CD4-positive, alpha-beta T cell (primary cell): Measurements from ENCODE around the gene GRID2. TPM values are rescaled to one million over a fixed set of nuclear protein-coding genes. Genes with fewer than 3 reads are reported as not detected.

ENCODE experiments used
- ATAC-seq: fragments of 200-7000 bp; cut with Tn5 transposase; one replicate; pipeline ENCODE4 v1.10.0; 2022; ENCODE audit warnings: mild to moderate bottlenecking; ENCODE audit not compliant: poor library complexity
- CTCF ChIA-PET: fragments of 350-600 bp; sonication (Branson Sonifier 250); formaldehyde crosslinking; loops from one replicate; lab custom pipeline; 2021; ENCODE audit warnings: antibody characterized with exemption, inconsistent platforms; lab: Charles Lee
- POLR2A ChIA-PET: fragments of 350-600 bp; sonication (Branson Sonifier 250); formaldehyde crosslinking; loops from one replicate; lab custom pipeline; 2021; ENCODE audit warnings: antibody characterized with exemption, inconsistent platforms; lab: Charles Lee
- DNase-seq, 14 experiments: peaks; one replicate each; pipeline ENCODE4 v3.0.0-alpha.2; 2013 to 2020; ENCODE audit warnings: mixed read lengths in 2 of 14
- H3K27ac ChIP-seq, 2 donors: one replicate each; pipeline versions ENCODE4 v1.5.1 to v1.7.0; 2013; ENCODE audit warnings: low read length in 2 of 2, low read depth in 1 of 2, mild to moderate bottlenecking in 1 of 2
- H3K27me3 ChIP-seq, 2 experiments: 1 replicate in 1 of 2; 2 replicates in 1 of 2; pipeline versions ENCODE4 v1.6.1 to v1.7.0; 2013; ENCODE audit warnings: low read length in 2 of 2, control low read depth in 1 of 2, mild to moderate bottlenecking in 1 of 2, moderate library complexity in 1 of 2; ENCODE audit not compliant: insufficient read depth in 2 of 2, control insufficient read depth in 1 of 2
- H3K36me3 ChIP-seq: one replicate; pipeline ENCODE4 v1.6.1; 2013; ENCODE audit warnings: low read length, control low read depth; ENCODE audit not compliant: insufficient read depth
- H3K4me1 ChIP-seq: one replicate; pipeline ENCODE4 v1.6.1; 2013; ENCODE audit warnings: low read length, control low read depth; ENCODE audit not compliant: insufficient read depth
- H3K4me3 ChIP-seq: one replicate; pipeline ENCODE4 v1.5.1; 2013; ENCODE audit warnings: mild to moderate bottlenecking, low read length, moderate library complexity
- H3K9me3 ChIP-seq, 2 experiments: 1 replicate in 1 of 2; 2 replicates in 1 of 2; pipeline versions ENCODE4 v1.6.1 to v1.7.0; 2013; ENCODE audit warnings: low read length in 2 of 2, mild to moderate bottlenecking in 2 of 2, control low read depth in 1 of 2, moderate library complexity in 1 of 2; ENCODE audit not compliant: control insufficient read depth in 1 of 2, insufficient read depth in 1 of 2
- H3K27ac Mint-ChIP-seq: one replicate; pipeline ENCODE4 v1.8.0; 2020; ENCODE audit warnings: mixed read lengths
- H3K27me3 Mint-ChIP-seq: one replicate; pipeline ENCODE4 v1.8.0; 2021; ENCODE audit warnings: mixed read lengths
- H3K36me3 Mint-ChIP-seq: one replicate; pipeline ENCODE4 v1.8.0; 2021; ENCODE audit warnings: low read depth, mixed read lengths
- H3K4me1 Mint-ChIP-seq: one replicate; pipeline ENCODE4 v1.8.0; 2021; ENCODE audit warnings: low read depth, mixed read lengths
- H3K4me3 Mint-ChIP-seq: one replicate; pipeline ENCODE4 v1.8.0; 2020; ENCODE audit warnings: mild to moderate bottlenecking, mixed read lengths
- H3K9me3 Mint-ChIP-seq: one replicate; pipeline ENCODE4 v1.8.0; 2020; ENCODE audit warnings: mixed read lengths
- intact Hi-C, 2 experiments: fragments of 100-400 bp; cut with DNase I in 1 of 2; cut with micrococcal nuclease in 1 of 2; formaldehyde crosslinking; loops; one replicate each; pipeline versions ENCODE4 v1.15.1 to v1.9.0; 2023 to 2025; cut with DNase I, micrococcal nuclease
- total RNA-seq, 174 experiments: library from RNA in 2 of 174; stranded (reverse) in 2 of 174; gene quantifications; one replicate each; pipeline ENCODE4 v1.2.3 and lab custom pipeline; 2021 to 2026
- TF ChIP-seq, protein P1 (sequence below): fragments of 200-600 bp; IDR thresholded peaks from one replicate; pipeline ENCODE4 v1.8.0; 2022; ENCODE audit warnings: antibody characterized with exemption, mild to moderate bottlenecking

Gene GRID2
- total RNA-seq, 2 experiments from 2014 or later = not detected

DNA sequence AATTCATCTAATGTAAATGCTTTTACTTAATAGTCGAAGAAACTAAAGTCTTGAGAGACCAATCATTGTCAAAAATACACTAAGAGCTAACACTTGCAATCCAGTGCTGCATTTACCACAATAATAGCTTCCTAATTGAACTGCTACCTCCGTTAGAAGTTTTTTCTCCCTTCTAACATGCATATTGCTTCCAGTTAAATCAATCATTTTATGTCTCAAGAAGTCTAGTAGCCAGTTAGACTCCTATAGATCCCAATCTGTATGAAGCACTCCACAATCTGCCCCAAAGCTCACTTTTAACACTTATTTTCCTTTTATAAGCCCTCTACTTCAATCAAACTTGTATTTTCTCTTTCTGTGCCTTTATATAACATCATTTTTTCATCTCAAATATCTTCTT is 41.4 kb upstream of the GRID2 start:
- TF ChIP-seq, protein P1, sequence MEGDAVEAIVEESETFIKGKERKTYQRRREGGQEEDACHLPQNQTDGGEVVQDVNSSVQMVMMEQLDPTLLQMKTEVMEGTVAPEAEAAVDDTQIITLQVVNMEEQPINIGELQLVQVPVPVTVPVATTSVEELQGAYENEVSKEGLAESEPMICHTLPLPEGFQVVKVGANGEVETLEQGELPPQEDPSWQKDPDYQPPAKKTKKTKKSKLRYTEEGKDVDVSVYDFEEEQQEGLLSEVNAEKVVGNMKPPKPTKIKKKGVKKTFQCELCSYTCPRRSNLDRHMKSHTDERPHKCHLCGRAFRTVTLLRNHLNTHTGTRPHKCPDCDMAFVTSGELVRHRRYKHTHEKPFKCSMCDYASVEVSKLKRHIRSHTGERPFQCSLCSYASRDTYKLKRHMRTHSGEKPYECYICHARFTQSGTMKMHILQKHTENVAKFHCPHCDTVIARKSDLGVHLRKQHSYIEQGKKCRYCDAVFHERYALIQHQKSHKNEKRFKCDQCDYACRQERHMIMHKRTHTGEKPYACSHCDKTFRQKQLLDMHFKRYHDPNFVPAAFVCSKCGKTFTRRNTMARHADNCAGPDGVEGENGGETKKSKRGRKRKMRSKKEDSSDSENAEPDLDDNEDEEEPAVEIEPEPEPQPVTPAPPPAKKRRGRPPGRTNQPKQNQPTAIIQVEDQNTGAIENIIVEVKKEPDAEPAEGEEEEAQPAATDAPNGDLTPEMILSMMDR = no peak
- intact Hi-C loops = no loop called here
- H3K4me3 Mint-ChIP-seq = no peak overlapping the region
- H3K27me3 Mint-ChIP-seq = no peaks in the 10 kb centered on the region
- ChIA-PET POLR2A (no interaction called here), CTCF (no interaction called here)
- H3K4me3 ChIP-seq = no peak overlapping the region
- no peaks in the 10 kb centered on the region for H3K27me3 ChIP-seq
- peaks cover 6% of the 10 kb centered on the region for H3K9me3 Mint-ChIP-seq
- no peaks in the 10 kb centered on the region for H3K36me3 Mint-ChIP-seq
- DNase-seq (no peak), ATAC-seq (no peak)
- no peak overlapping the region for H3K27ac Mint-ChIP-seq
- H3K9me3 ChIP-seq = no peaks in the 10 kb centered on the region
- no peaks in the 10 kb centered on the region for H3K36me3 ChIP-seq
- no peaks in the 10 kb centered on the region for H3K4me1 ChIP-seq
- no peak overlapping the region for H3K27ac ChIP-seq
- no peaks in the 10 kb centered on the region for H3K4me1 Mint-ChIP-seq

DNA sequence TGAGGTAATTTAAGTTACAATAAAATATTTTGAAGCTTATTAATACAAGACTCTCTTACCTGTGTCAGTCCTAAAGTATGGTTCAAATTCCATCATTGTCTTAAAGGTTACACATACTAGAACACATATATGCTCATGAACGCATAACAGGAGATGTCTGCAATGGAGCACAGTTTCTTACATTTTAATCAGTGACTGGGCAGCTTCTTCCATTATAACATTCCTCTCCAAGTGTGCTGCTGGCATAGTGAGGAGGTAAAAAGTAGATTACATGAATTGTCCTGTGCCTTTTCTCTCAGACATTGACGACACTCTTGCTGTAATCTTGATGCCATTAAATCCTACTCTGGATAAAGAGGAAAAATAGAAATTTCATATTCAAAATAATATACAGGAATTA is 40.8 kb upstream of the GRID2 start:
- H3K9me3 ChIP-seq = no peaks in the 10 kb centered on the region
- H3K4me3 ChIP-seq = no peak overlapping the region
- TF ChIP-seq, protein P1 = no peak
- no peak overlapping the region for H3K27ac ChIP-seq
- no peaks in the 10 kb centered on the region for H3K4me1 ChIP-seq
- POLR2A ChIA-PET = no interaction called here
- Mint-ChIP-seq H3K9me3 (peaks cover 3% of the 10 kb centered on the region), H3K36me3 (no peaks in the 10 kb centered on the region), H3K27me3 (no peaks in the 10 kb centered on the region), H3K4me3 (no peak overlapping the region), H3K27ac (no peak overlapping the region), H3K4me1 (no peaks in the 10 kb centered on the region)
- ATAC-seq (no peak), DNase-seq (no peak)
- CTCF ChIA-PET = no interaction called here
- H3K27me3 ChIP-seq = no peaks in the 10 kb centered on the region
- intact Hi-C loops = no loop called here
- no peaks in the 10 kb centered on the region for H3K36me3 ChIP-seq

DNA sequence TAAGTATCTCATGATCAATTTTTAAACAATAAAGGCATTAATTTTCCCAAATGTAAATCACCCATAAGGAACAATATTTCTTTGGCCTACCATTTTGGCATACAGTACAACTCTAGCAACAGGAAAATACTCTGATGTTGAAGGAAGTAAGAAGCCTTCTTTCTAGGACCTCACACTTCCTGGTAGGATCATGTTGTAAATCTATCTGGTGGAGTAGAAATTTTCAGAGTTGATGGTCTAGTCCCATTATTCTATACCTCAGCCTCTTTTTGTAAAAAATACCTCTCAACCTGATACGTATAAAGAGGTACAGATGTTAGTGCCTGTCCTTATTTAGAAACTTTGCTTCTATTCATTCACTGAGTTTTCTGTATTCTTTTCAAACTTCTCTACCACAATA is 40.2 kb upstream of the GRID2 start:
- no peak overlapping the region for H3K4me3 ChIP-seq
- Mint-ChIP-seq H3K9me3 (no peaks in the 10 kb centered on the region), H3K4me1 (no peaks in the 10 kb centered on the region), H3K27me3 (no peaks in the 10 kb centered on the region), H3K36me3 (no peaks in the 10 kb centered on the region), H3K4me3 (no peak overlapping the region), H3K27ac (no peak overlapping the region)
- H3K27me3 ChIP-seq = no peaks in the 10 kb centered on the region
- ChIA-PET CTCF (no interaction called here), POLR2A (no interaction called here)
- ATAC-seq (no peak), DNase-seq (no peak)
- intact Hi-C loops = no loop called here
- no peaks in the 10 kb centered on the region for H3K36me3 ChIP-seq
- no peak overlapping the region for H3K27ac ChIP-seq
- TF ChIP-seq, protein P1 = no peak
- no peaks in the 10 kb centered on the region for H3K4me1 ChIP-seq
- no peaks in the 10 kb centered on the region for H3K9me3 ChIP-seq
